Measurements from ENCODE around the gene ZNF536. TPM values are rescaled to one million over a fixed set of nuclear protein-coding genes. Genes with fewer than 3 reads are reported as not detected.

The ZNF536 gene
- total RNA-seq, 1 experiment from 2014 or later, result not detected

DNA sequence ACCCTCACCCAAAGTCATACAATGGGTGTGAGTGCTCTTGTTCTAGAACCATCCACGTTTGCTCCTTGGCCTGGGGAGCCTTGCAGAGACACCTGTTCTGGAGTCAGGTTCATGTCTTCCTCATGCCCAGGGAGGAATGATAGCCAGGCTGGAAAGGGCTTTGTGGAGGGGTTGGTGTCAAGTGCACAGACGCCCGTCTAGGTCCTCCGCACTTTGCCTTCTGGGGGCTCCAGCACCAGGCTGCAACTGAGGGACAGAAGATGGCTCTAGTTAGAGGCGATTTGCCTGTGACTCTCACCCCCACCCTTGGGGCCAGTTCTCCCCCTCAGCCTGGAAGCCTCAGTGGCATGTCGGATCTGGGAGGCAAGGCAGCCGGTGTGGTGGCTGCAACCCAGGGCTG is 47.2 kb upstream of the ZNF536 start:
- Histone ChIP-seq H3F3A (ENCODE audit: insufficient read depth, low read depth) (no peaks in the 10 kb centered on the region), H3K36me3 (ENCODE audit: low read depth) (no peaks in the 10 kb centered on the region), H3K4me2 (no peak overlapping the region), H3K4me1 (replicated peaks; ENCODE audit: insufficient read depth) (no peaks in the 10 kb centered on the region), H3K9me3 (ENCODE audit: insufficient read depth, low read depth) (no peaks in the 10 kb centered on the region), H3K27me3 (ENCODE audit: insufficient read depth, low read depth) (peaks cover 68% of the 10 kb centered on the region), H3K79me2 (ENCODE audit: low read depth) (no peaks in the 10 kb centered on the region), H2AFZ (no peak overlapping the region), H4K20me1 (ENCODE audit: insufficient read depth) (no peaks in the 10 kb centered on the region), H3K27ac (no peak overlapping the region), H3K4me3 (no peak overlapping the region), H3K9me2 (ENCODE audit: insufficient read depth) (no peaks in the 10 kb centered on the region)
- ChIA-PET POLR2A (ENCODE audit: unreplicated experiment) (no interaction called here), CTCF (no interaction called here)
- no TSS peak for BruUV-seq (replicated peaks)
- no peak for DNase-seq
- intact Hi-C loops (cut with micrococcal nuclease; ENCODE audit: unreplicated experiment), result no loop called here
- TF ChIP-seq EZH2 (IDR thresholded peaks at IDR 0.05; ENCODE audit: low read depth) (no peak), CTCF (conservative IDR thresholded peaks at IDR 0.05) (no peak)

GRCh38 chr19:30325676-30326392 is 46.4 kb upstream of the ZNF536 start:
- Histone ChIP-seq H3F3A (ENCODE audit: insufficient read depth, low read depth) (no peaks in the 10 kb centered on the region), H3K36me3 (ENCODE audit: low read depth) (no peaks in the 10 kb centered on the region), H3K4me1 (replicated peaks; ENCODE audit: insufficient read depth) (no peaks in the 10 kb centered on the region), H3K79me2 (ENCODE audit: low read depth) (no peaks in the 10 kb centered on the region), H3K27me3 (ENCODE audit: insufficient read depth, low read depth) (peaks cover 66% of the 10 kb centered on the region), H3K4me2 (no peak overlapping the region), H3K4me3 (no peak overlapping the region), H3K27ac (no peak overlapping the region), H3K9me3 (ENCODE audit: insufficient read depth, low read depth) (no peaks in the 10 kb centered on the region), H2AFZ (no peak overlapping the region), H4K20me1 (ENCODE audit: insufficient read depth) (no peaks in the 10 kb centered on the region), H3K9me2 (ENCODE audit: insufficient read depth) (no peaks in the 10 kb centered on the region)
- intact Hi-C loops (cut with micrococcal nuclease; ENCODE audit: unreplicated experiment), result no loop called here
- POLR2A ChIA-PET (ENCODE audit: unreplicated experiment), result no interaction called here
- DNase-seq, result no peak
- no TSS peak for BruUV-seq (replicated peaks)
- CTCF ChIA-PET, result no interaction called here
- TF ChIP-seq CTCF (conservative IDR thresholded peaks at IDR 0.05) (no peak), EZH2 (IDR thresholded peaks at IDR 0.05; ENCODE audit: low read depth) (no peak)

DNA sequence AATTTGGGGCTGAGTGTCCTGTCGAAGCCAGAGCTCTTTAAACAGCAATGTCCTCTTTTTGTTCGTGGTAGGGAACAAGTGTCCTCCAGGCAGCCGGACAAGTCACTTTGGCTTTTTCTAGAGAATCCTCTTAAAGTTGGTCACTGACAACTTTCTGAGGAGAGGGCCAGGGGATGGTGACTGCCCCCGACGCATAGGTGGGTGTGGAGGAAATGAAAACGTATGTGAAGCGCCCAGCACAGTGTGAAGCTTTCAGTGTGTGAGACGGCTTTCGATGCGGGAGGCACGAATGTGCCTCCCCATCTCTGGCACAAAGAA is 45.8 kb upstream of the ZNF536 start:
- Histone ChIP-seq H3K4me2 (no peak overlapping the region), H3K4me1 (replicated peaks; ENCODE audit: insufficient read depth) (no peaks in the 10 kb centered on the region), H3K27me3 (ENCODE audit: insufficient read depth, low read depth) (peaks cover 61% of the 10 kb centered on the region), H3K9me3 (ENCODE audit: insufficient read depth, low read depth) (no peaks in the 10 kb centered on the region), H3K9me2 (ENCODE audit: insufficient read depth) (no peaks in the 10 kb centered on the region), H3F3A (ENCODE audit: insufficient read depth, low read depth) (no peaks in the 10 kb centered on the region), H4K20me1 (ENCODE audit: insufficient read depth) (no peaks in the 10 kb centered on the region), H2AFZ (no peak overlapping the region), H3K79me2 (ENCODE audit: low read depth) (no peaks in the 10 kb centered on the region), H3K27ac (no peak overlapping the region), H3K36me3 (ENCODE audit: low read depth) (no peaks in the 10 kb centered on the region), H3K4me3 (no peak overlapping the region)
- no peak for DNase-seq
- intact Hi-C loops (cut with micrococcal nuclease; ENCODE audit: unreplicated experiment), result no loop called here
- no TSS peak for BruUV-seq (replicated peaks)
- POLR2A ChIA-PET (ENCODE audit: unreplicated experiment), result no interaction called here
- CTCF ChIA-PET, result no interaction called here
- TF ChIP-seq EZH2 (IDR thresholded peaks at IDR 0.05; ENCODE audit: low read depth) (no peak), CTCF (conservative IDR thresholded peaks at IDR 0.05) (no peak)
